NCI-H2081 (cell line): ENCODE data around the gene VGF.
"Not testable (repeated sequence)": the region's sequence is repeated elsewhere in the genome, so short reads cannot be mapped to it uniquely, and the experiment has no call there.

Experiments
- DNase-seq, 2 experiments: peaks; one replicate each; lab custom pipeline; 2025; lab: John Stamatoyannopoulos, UW

VGF gene

DNA sequence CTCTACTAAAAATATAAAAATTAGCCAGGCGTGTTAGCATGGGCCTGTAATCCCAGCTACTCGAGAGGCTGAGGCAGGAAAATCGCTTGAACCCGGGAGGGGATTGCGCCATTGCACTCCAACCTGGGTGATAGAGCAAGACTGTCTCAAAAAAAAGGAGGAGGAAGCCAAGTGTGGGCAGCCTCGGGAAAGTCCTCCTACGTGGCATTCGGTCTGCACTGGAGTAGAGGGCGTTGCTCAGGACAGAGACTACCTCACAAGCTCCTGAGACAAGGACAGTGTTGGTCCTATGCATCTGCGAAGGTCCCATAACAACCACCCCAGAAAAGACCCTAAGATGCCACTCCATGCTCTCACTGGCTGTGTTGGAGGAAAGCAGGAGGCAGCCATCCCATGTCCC, 48.5 kb downstream of the VGF start:
- no peak for DNase-seq

GRCh38 chr7:101115215-101115614, 50.2 kb downstream of the VGF start:
- no peak for DNase-seq

DNA sequence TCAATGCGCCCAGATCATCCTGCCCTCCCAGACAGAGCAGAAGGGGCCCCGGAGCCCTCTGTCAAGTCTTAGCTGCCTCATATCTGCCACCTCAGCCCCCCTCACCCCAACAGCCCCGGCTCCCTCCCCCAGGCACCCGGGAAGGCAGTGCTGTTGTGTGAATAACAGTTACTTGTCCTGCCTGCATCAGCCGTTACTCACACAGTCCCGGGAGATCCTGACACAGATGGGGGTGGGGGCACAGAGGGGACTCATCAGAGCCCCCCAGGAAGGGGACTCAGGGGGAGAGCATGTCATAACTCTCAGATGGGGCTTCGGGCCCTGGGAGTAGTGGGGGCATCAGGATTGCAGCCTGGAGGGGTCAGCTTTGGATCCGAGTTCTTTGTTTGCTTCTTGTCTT, 50.9 kb downstream of the VGF start:
- no peak for DNase-seq

DNA sequence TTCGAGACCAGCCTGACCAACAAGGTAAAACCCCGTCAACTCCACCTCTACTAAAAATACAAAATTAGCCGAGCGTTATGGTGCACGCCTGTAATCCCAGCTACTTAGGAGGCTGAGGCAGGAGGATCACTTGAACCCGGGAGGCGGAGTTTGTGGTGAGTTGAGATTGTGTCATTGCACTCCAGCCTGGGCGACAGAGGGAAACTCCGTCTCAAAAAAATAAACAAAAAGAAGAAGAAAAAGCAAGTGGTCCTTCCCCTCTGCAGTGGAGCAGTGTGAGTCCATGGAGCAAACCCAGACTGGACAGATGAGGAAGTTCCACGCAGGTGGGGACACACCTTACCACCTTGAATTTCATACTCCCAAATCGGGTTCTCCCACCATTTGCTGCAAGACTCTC, 51.5 kb downstream of the VGF start:
- DNase-seq: no peak

- not testable (repeated sequence) for DNase-seq
These were observed 52.2 kb downstream of the VGF start for GRCh38 chr7:101113140-101113539.
